HG03108 (cell line): ENCODE results near the gene C2orf81.
A peak's percentile ranks its signal among the peaks of the same experiment; 100 is the strongest.
"Not testable (repeated sequence)": the region's sequence is repeated elsewhere in the genome, so short reads cannot be mapped to it uniquely, and the experiment has no call there.

Source experiments
- ATAC-seq: cut with Tn5 transposase; IDR thresholded peaks from one replicate; pipeline ENCODE4 v1.9.1; 2021; ENCODE audit warnings: moderate library complexity; ENCODE audit not compliant: unreplicated experiment

C2orf81 gene

DNA sequence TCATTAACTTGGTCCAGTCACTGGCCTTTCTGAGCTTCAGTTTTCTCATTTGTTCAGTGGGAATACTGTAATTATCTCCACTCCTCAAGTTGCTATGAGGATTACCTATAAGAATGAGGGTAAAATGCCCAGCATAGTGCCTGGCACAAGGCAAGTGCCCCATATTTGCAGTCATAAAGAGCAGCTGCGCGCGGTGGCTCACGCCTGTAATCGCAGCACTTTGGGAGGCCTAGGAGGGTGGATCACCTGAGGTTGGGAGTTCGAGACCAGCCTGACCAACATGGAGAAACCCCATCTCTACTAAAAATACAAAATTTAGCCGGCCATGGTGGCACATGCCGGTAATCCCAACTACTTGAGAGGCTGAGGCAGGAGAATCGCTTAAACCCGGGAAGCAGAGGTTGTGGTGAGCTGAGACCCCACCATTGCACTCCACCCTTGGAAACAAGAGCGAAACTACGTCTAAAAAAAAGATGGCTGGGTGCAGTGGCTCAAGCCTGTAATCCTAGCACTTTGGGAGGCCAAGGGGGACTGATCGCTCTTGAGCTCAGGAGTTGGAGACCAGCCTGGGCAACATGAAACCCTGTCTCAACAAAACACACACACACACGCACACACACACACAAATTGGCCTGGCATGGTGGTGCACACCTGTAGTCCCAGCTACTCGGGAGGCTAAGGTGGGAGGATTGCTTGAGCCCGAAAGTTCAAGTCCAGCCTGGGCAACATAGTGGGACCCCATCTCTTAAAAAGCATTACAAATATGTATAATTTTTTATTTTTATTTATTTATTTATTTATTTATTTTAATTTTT lies 21.3 kb upstream of the C2orf81 start:
- ATAC-seq, result not testable (repeated sequence)

DNA sequence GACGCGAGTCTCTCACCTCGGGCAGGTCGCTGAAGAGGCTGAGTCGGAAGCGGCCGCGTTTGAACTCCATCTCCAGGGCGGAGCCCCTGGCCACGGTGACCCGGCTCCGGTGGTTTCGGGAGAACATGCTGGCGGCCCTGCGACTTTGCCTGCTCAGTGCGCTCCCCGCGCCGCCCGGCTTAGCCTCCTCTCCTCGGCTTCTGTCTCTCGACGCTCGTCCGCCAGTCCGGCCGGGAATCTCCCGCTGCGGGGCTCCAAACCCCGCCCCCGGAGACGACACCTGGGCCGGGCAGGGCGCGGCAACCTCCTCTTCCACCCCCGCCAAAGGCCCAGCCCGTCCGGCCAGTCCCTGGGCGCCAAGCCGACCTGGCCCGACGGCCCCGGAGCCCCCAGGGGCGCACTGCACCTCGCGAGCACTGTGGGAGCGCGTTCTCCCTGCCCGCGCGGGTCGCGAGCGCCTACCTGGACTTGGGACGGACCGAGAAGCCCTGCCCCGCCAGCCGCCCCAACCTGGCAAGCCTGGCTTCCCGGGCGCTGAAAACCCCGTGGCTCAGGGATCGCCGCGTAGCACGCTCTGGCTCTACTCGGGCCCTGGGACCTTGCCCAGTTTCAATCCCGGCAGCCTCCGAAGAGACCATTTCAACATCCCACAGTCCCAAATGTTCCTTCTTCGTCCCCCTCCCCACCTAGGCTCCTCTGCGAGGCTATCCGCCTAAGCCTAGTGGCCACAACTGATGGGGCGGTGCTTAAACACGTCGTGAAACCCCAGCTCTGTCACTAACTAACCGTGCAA lies 20.5 kb upstream of the C2orf81 start, which contains the start of gene RTKN:
TSS of gene RTKN (minus strand) at position 248 of the 793 bp plus-strand sequence. CDS start at position 127, 121 bp downstream.
- peak; percentile 32 for ATAC-seq

DNA sequence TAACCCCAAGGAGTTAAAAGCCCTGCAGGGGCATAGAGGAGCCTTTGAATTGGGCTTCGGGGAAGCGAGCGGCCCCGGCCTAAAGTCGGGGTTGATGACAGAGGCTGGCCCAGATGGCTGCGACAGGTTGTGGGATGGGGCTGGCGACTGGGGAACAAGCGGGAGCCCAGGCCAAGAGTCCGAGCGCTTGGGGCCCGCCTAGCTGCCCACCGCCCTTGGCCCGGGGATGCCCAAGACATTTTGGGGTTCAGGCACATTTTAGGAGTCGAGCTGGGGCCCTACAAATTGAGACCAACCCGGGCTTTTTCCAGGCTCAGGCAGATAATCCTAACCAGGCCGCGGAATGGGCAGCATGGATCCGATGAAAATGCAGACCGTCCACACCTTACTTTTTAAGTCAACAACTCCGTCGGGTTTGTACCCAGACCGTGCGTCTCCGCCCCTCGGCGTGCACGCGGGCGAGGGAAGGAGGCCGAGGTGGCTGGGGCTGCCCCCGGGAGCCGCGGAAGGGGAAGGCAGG lies 19.8 kb upstream of the C2orf81 start:
- no peak for ATAC-seq

DNA sequence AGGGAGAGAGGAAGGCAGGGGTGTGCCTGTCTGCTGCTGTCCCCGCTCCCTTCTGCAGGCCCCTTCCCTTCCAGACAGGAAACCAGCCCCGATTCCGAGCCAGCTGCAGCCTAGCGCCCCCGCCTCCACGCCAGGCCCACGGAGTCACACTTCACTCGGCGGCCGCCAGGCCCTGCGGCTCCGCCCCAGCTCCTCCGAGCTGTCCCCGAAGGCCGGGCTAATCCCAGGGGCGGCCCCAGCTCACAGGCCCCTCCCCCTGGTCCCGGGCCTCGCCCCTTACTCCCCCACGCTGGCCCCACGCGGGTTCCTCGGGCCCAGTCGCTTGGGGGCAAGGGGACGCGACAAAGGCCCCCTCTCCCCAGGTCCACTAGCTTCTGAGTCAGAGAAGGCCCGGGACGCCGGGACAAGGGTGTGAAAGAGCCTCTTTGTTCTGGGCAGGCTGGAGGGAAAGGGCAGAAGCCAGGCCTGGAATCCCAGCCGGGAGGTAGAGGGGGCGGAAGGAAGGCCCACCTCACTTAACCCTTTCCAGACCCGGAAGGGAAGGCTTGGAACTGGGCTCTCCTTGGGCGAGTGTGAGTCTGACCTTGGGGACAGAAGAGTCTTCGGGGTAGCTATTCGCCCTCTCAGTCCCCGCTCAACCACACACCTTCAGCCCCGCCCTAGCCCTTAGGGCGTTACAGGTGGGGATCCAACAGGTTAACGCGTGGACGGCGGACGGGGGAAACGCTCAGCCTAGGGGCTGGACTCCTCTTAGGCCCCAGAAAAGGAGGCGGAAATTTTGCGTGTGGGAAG lies 19.2 kb upstream of the C2orf81 start:
- peak; percentile 89 for ATAC-seq

DNA sequence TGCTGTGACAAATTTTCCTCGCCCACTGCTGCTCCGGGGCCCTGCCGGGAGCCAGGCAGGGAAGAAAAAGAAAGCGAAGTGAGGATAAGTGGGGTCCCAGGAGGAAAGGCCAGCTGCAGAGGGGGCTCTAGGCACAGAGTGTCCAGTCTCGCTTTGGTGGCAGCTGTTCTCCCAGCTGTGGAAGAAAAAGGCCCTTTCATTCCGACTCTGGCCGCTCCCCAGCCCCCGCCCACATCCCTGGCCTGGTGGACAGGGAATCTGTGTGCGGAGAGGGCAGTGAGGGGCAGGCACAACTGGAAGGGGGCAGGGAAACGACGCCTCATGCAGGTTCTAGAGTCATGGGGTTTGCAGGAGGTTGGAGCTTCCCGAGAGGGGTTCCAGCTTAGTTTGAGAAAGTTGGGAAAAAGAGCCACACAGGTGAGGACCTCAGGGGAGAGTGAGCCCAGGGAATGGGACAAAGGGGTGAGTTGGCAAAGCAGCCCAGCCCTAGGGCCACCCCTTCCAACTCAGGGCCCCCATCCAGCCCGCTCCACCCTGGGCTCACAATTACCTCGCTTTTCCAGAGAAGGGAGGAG lies 18.5 kb upstream of the C2orf81 start:
- no peak for ATAC-seq

DNA sequence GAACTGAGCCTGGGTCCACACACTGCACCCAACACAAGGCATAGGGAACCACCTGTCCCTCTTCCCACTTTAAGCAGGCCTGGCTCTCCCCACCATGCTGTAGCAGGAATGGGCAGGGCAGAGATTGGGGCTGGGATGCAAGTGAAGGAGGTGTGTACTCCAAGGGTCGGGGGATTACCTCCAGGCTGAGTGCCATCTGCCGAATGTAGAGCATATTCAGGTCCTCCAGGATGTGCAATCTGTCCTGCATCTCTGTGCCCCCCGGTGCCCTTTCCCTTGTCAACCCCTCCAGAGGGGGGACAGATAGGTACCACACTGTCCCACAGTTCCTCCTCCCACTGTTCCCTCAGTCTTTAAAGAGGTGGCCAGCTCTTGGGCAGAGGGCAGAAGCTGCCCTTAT lies 18.0 kb upstream of the C2orf81 start:
- ATAC-seq, result no peak

DNA sequence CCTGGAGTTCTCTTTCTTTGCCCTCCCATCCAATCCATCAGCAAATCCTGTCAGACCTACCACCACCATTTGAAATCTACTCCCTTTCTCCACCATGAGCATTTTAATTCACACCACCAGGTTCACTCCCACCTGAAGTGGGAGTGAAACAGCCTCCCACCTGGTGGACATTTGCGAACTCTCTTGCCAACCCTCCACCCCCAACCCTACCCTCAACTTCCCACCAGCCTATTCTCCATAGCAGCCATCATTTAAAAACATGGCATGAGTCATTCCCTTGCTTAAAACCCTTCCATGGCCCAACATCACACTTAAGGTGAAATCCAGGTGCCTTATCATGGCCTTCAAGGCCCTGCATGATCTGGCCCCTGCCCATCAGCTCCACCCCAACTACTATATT lies 16.8 kb upstream of the C2orf81 start:
- ATAC-seq, result no peak

DNA sequence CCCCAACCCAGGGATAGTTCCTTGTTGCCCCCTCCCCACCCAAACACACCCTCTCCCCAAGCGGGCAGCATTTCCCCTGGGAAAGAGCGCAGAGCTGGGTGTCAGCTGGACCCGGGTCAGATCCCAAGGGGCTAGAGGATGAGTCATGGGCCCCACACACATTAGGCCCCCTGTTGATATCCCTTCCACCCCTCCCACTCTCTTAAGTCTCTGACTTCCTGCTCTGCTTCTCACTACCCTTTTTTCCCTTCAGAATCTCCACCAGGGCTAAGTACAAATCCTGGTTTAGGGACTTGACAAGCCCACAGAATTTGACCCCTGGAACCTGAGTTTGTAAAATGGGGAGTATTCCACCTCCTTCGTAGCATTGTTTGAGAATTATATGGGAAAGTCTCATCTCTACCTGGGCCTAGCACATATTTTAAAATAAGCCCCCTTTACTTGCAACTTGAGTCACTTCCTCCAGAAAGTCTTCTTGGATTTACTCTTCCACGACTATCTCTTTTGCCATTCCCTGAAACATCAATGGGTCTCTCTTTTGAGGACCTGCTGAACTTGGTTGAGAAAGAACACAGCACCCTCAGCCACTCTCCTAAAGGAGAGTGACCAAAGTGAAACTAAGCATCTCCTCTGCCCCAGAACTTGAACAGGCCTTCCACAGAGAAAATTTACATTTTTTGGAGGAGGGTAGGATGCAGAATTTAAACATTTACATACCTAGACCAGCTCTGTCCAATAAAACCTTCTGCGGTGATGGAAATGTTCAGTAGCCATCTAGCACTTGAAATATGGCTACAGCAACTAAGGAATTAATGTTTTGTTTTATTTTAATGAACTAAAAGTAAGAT lies 15.7 kb upstream of the C2orf81 start:
- ATAC-seq, result no peak

DNA sequence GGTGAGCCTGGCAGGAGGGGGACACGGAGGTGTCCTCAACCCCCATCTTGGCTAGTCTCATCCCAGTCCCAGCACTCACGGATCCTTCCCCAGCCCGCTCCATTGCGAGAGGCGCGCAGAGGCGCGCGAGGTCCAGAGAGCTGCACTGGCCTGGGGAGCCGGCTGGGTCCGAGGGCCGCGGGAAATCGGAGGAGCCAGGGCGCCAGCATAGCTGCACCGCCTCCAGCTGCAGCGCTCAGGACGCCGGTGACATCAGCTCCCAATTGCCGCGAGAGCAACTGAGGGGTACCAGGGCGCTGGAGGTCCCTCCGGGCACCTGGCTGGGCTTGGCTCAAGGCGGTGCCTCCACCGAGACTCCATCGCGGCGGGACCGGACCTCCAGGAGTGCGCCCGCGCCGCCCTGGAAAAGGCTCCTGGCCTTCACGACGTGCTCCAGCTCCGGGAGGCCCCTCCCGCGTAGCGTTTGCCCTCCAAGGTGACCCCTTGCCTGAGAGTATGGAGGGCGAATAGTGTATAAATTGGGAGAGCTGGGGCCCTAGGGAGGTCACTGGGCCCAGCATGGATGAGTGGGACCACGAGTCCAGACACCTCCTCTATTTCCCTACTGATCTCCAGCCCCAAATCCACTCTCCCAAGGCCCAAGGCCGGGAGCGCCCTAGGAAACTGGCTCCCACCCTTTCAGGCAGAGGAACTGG lies 14.8 kb upstream of the C2orf81 start:
- no peak for ATAC-seq

DNA sequence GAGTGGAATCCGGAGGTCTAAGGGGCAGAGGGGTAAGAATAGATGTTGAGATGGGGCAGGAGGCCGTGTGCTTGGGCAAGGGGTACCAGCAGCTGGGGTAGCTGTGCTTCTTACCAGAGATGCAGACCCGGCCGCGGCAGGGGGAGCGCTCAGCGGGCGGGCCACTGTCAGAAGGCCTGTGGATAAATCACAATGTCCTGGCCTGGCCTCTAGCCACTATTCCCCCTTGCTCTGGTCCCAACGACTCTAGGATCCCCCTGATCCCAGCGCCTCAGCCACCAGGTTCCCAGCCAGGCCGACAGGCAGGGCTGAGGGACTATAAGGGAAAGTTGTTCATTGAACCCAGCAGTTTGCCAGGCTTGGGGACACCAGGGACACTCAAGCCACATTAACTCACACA lies 9.1 kb upstream of the C2orf81 start:
- no peak for ATAC-seq

DNA sequence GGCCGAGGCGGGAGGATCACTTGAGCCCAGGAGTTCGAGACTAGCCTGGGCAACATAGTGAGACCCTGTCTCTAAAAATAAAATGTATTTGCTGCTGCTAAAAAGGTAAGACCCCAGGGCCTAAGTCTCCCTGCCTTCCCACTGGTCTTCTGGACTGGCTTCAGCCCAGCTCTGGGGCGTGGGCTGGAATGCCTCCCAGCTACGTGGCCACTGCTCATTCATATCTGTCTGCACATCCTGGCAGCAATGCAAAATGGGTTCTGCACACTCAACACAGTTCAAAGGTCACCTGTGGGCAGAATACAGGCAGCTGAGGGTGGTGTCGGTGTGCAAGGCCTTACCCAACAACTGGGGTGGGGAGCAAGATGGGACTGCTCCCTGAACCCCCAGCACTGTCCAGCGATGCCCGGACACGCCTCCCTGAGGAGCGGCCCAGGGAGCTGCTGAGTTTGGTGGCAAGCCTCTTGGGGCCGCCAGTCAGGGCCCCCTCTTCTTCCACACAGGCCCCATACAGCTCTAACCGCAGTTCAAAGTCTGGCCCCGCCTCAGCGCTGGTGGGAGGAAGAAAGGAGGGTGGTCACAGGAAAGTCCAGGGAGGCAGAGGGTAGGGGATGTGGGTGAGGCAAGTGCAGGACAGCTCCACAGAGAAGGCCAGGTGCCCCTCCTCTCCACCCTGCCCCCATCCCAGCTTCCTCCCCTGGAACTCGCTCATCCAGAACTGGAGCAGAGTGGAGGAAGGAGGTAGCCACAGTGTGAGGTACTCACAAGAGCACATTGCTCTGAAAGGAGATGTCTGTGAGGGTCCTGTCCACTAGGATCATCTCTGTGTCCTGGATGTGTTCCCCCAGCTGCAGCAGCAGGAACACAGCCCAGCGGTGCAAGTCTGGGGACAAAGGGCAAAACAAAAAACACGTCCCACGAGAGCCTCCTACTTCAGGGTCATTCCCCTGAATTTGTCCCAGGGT lies 8.3 kb upstream of the C2orf81 start:
- no peak for ATAC-seq

DNA sequence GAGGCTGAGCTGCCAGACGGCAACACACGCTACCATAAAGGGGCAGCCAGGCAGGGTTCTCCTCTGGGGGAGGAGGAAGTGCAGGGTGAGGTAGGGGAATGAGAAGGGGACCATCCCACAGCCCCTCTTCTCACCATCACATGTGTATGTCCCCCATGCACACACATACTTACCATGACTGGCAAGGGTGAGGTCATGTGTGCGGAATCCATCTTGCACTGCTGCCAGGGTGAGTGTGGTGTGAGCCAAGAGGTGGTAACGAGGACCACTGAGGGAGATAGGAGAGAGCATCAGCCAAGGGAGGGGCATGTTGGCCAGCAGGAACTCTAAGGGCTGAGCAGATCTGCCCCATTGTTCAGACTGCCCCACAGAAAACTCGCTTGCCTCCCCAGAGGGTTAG lies 7.3 kb upstream of the C2orf81 start:
- ATAC-seq, result no peak

DNA sequence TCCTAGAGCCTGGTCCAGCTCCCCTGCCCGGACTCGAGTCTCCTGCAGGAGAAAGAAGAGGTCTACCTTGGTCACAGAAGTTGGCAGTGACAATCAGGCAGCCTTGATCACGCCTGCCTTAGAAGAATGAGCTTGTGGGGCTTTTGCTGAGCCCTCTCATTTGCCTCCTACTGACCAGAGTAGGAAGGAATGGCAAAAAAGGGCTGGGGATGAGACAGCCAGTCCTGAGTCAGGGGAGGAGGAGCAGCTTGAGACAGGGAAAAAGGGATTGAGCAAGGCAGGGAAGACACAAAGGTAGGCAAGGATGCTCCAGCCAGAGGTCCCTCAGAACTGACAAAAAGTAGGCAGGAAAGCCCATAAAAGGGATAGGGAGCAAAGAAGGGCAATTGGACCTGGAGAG lies 6.1 kb upstream of the C2orf81 start:
- ATAC-seq, result no peak

DNA sequence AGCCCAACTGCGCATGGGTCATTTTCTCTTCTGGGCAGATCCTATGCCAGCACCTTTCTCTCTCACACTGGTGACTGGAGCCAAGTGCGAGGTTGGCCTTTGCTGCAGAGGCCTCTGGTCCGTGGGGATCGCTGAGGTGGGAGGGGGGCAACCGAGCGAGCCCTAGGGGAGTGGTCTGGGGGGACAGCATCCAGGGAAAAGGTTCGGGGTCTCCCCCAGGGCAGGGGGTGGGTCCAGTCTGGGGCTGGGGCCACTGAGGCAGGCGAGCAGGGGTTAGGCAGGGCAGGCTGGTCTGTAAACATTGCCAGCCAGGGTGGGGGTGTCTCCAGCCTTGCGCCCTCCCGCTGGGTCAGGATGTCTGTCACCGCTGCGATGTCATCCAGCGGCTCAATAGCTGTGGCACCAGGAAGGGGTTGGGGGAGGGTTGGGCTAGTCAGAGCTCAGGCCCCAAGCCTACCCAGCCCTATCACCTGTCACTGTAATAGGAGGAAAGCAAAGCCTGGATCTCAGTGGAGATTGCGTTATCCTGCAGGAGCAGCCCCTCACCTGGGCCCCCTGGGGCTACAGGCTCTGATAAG lies 4.9 kb upstream of the C2orf81 start:
- ATAC-seq, result no peak

DNA sequence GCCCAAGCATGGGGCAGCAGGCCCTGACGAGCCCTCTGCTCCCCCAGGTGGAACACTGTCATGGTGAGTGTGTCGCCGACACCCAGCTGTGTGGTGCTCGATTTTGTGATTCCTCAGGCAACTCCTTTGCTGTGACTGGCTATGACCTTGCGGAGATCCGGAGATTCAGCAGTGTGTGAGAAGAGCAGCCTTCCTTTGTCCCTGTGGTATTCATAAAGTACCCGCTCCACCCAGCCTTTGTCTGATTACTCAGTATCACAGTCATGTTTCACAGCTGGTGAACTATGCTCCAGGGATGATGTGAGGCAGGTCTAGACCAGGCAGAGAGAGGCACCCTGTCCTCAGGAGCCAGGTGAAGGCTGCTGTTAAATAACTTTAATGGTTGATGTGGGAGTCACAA lies 4.1 kb upstream of the C2orf81 start:
- no peak for ATAC-seq

DNA sequence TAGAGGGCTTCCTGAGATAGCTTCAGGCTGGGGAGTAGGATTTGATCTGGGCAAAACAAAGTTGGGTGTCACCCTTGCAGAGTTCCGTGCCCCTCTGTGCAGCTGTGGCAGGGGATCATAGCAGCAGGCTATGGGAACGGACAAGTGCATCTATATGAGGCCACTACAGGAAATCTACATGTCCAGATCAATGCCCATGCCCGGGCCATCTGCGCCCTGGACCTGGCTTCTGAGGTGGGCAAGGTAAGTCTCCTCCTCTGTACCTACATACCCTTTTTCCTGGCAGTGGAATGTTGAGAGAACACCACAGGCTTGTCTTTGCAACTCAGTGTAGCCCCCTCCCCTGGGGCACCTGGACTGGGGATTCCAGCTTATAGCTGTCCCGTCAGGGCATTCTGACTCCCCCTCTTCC lies 3.6 kb upstream of the C2orf81 start:
- ATAC-seq, result no peak

DNA sequence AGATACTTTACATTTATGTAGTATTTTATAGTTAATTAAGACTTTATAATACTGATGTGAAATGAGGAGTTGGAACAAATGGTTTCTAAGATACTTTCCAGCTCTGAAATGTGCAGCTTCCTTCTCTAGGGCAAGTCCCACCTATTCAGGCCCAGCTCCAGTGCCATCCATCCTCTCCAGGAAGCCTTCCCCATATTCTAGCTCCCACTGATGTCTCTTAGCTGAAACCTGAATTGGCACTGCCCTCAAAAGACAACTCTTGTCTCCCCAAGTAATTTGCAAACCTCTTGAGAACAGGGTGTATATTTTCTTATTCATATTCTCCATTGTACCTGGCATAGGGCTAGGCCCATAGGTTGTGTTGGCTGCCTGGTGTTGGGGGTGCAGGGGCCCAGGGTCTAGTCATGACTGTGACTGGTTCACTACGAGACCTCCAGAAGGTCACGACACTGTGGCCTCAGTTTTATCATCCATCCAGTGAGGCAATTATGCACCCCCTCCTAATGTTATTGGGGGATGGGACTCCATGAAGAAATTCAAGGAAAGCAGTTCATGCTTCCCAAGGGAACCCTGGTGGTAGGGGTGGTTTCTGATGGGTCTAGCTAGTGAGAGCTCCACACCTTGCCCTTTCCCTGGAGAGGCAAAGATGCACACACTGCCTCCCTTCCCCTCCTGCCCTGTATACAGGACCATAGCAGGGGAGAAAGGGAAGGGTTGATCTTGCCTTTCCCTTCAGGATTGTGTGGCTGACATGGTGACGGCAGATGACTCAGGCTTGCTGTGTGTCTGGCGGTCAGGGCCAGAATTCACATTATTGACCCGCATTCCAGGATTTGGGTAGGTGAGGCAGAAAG lies 2.9 kb upstream of the C2orf81 start:
- ATAC-seq, result no peak
